Activated naive CD4-positive, alpha-beta T cell treated with anti-CD3 and anti-CD28 coated beads, Interleukin-2, amount 10 ng/mL, durations not matched to agents 7 days and 5 days (primary cell): ENCODE data around the gene ADIPOR2.

Experiments
- CTCF ChIA-PET: fragments of 350-600 bp; sonication (Branson Sonifier 250); formaldehyde crosslinking; loops from one replicate; lab custom pipeline; 2021; ENCODE audit warnings: antibody characterized with exemption; lab: Charles Lee
- DNase-seq: peaks from one replicate; pipeline ENCODE4 v3.0.0-alpha.2; 2020
- H3K27ac Mint-ChIP-seq: one replicate; pipeline ENCODE4 v1.8.0; 2021; ENCODE audit warnings: mild to moderate bottlenecking, moderate library complexity, mixed read lengths
- H3K27me3 Mint-ChIP-seq: one replicate; pipeline ENCODE4 v1.8.0; 2021; ENCODE audit warnings: mild to moderate bottlenecking, mixed read lengths
- H3K36me3 Mint-ChIP-seq: one replicate; pipeline ENCODE4 v1.8.0; 2021; ENCODE audit warnings: mixed read lengths
- H3K4me1 Mint-ChIP-seq: one replicate; pipeline ENCODE4 v1.8.0; 2021; ENCODE audit warnings: mixed read lengths
- H3K4me3 Mint-ChIP-seq: one replicate; pipeline ENCODE4 v1.8.0; 2021; ENCODE audit warnings: mild to moderate bottlenecking, moderate library complexity, mixed read lengths
- H3K9me3 Mint-ChIP-seq: one replicate; pipeline ENCODE4 v1.8.0; 2021; ENCODE audit warnings: mixed read lengths

ADIPOR2 gene

DNA sequence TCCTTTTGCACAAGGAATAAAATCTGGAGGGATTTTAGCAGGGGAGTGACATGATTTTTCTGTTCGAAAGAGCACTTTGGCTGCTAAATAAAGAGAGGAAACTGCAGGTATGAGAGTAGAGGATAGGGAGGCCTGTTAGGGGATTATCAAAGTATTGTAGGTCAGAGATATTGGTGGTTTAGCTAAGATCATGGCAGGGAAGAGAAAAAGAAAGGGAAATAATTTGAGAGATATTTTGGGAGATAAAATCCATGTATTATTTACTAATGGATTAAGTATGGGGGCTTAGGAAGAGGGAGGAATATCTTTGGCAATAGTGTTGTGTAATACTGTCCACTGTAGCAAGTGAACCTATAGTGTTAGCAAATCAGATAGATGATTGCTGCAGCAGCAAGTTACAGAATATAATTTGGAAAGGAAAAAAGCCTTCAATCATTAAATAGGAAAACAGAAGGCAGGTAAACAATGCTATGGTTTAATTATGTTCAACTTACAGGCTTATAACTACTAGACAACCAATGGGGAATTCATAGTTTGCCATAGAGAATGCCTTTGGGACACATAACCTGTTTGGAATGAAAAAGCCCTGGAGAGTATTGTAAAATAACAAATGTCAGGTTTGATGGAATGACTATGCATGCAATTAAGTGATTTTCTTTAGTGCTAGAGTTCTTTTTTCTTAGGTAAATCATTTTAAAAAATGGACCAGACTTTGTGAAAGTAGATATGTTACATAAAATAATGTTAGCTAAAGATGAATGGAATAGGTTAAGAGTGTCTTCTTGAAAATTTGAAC, 50.5 kb downstream of the ADIPOR2 start:
- DNase-seq: no peak
- peaks cover 5% of the 10 kb centered on the region for H3K9me3 Mint-ChIP-seq
- H3K27me3 Mint-ChIP-seq: no peaks in the 10 kb centered on the region
- H3K36me3 Mint-ChIP-seq: peaks cover 26% of the 10 kb centered on the region
- H3K4me1 Mint-ChIP-seq: no peaks in the 10 kb centered on the region
- CTCF ChIA-PET: no interaction called here
- no peak overlapping the region for H3K27ac Mint-ChIP-seq
- no peak overlapping the region for H3K4me3 Mint-ChIP-seq

DNA sequence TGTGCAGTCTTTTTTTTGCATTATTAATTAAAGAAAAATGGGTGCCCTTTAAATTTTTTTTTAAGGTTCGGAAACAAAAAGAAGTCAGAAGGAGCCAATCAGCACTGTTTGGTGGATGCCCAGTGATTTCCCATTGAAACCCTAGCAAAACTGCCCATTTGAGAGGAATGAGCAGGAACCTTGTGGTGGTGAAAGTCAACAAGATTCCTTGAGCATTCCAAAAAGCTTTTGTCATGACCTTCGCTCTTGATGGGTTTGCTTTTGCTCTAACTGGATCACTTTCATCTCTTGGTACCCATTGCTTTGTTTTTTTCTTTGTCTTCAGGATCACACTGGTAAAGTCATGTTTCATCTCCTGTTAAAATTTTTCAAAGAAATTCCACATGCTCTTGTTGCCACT, 54.1 kb downstream of the ADIPOR2 start:
- H3K27ac Mint-ChIP-seq: no peak overlapping the region
- no peaks in the 10 kb centered on the region for H3K4me1 Mint-ChIP-seq
- CTCF ChIA-PET: no interaction called here
- no peak overlapping the region for H3K4me3 Mint-ChIP-seq
- no peaks in the 10 kb centered on the region for H3K27me3 Mint-ChIP-seq
- peaks cover 45% of the 10 kb centered on the region for H3K36me3 Mint-ChIP-seq
- DNase-seq: no peak
- H3K9me3 Mint-ChIP-seq: peaks cover 24% of the 10 kb centered on the region

- CTCF ChIA-PET: no interaction called here
- H3K27ac Mint-ChIP-seq: no peak overlapping the region
Measured at GRCh38 chr12:1747609-1748008, 56.7 kb downstream of the ADIPOR2 start.

DNA sequence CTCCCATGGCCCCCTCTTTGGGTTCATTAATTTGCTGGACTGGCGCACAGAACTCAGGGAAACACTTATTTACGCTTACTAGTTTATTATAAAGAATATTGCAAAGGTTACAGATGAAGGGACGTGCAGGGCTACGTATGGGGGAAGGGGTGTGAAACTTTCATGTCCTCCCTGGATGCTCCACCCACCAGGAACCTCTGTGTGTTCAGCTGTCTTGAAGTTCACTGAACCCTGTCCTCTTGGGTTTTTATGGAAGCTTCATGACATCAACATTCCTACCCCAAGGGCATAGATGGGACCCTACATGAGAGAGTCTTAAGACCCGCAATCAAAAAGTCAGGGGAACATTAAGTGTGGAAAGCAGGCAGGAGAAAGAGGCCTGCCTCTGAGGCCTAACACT, 58.1 kb downstream of the ADIPOR2 start:
- peaks cover 44% of the 10 kb centered on the region for H3K36me3 Mint-ChIP-seq
- H3K9me3 Mint-ChIP-seq: peaks cover 24% of the 10 kb centered on the region
- no peak for DNase-seq
- no peaks in the 10 kb centered on the region for H3K4me1 Mint-ChIP-seq
- H3K27me3 Mint-ChIP-seq: no peaks in the 10 kb centered on the region
- CTCF ChIA-PET: no interaction called here
- no peak overlapping the region for H3K27ac Mint-ChIP-seq
- no peak overlapping the region for H3K4me3 Mint-ChIP-seq

More at GRCh38 chr12:1747609-1748008, 56.7 kb downstream of the ADIPOR2 start:
- no peak overlapping the region for H3K4me3 Mint-ChIP-seq
- DNase-seq: no peak
- H3K9me3 Mint-ChIP-seq: peaks cover 24% of the 10 kb centered on the region
- no peaks in the 10 kb centered on the region for H3K27me3 Mint-ChIP-seq
- H3K4me1 Mint-ChIP-seq: no peaks in the 10 kb centered on the region
- peaks cover 45% of the 10 kb centered on the region for H3K36me3 Mint-ChIP-seq

GRCh38 chr12:1750300-1750699, 59.4 kb downstream of the ADIPOR2 start:
- CTCF ChIA-PET: no interaction called here
- Mint-ChIP-seq H3K36me3 (peaks cover 46% of the 10 kb centered on the region), H3K4me1 (no peaks in the 10 kb centered on the region), H3K27me3 (no peaks in the 10 kb centered on the region), H3K4me3 (no peak overlapping the region), H3K9me3 (peaks cover 23% of the 10 kb centered on the region), H3K27ac (no peak overlapping the region)
- no peak for DNase-seq

DNA sequence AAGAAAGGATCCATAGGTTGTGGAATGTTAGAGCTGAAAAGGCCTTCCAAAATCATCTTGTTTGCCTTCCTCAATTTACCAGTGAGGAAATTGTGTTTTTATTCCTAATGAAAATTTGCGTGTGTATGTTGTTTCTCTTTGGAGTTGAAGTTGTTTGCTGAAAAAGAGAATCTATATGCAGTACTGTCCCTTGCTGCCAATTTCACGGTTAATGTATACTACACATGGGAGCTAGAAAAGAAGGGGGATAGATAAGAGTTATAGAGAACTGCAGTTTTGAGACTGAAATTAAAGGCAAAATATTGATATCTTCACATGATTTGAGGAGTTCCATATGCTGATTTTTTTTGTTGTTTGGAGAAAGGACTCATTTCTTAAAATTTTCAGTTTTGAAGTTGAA, 67.5 kb downstream of the ADIPOR2 start:
- H3K27ac Mint-ChIP-seq: no peak overlapping the region
- H3K9me3 Mint-ChIP-seq: no peaks in the 10 kb centered on the region
- DNase-seq: no peak
- no peaks in the 10 kb centered on the region for H3K27me3 Mint-ChIP-seq
- H3K4me1 Mint-ChIP-seq: no peaks in the 10 kb centered on the region
- H3K4me3 Mint-ChIP-seq: no peak overlapping the region
- CTCF ChIA-PET: no interaction called here
- H3K36me3 Mint-ChIP-seq: peaks cover 39% of the 10 kb centered on the region

DNA sequence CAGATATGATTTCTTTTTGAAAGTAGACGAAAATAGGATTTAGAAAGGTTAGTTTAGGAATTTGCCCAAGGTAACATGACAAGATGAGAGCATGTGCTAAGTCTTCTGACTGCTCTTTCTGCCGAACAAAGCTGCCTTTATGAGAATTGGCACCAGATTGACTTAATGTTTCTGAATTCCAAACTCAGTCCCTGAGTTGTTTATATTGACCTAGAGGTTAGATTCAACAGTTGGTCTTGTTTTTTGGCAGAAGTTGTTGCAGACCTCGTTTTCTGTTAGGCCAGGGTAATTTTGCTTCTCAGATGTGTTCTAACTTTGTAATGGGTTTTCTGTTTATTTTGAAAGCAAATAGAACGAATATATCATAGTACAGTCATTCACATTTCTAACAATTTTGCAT, 68.0 kb downstream of the ADIPOR2 start:
- Mint-ChIP-seq H3K4me1 (no peaks in the 10 kb centered on the region), H3K27me3 (no peaks in the 10 kb centered on the region), H3K4me3 (no peak overlapping the region), H3K27ac (no peak overlapping the region), H3K36me3 (peaks cover 39% of the 10 kb centered on the region), H3K9me3 (no peaks in the 10 kb centered on the region)
- CTCF ChIA-PET: no interaction called here
- DNase-seq: no peak

GRCh38 chr12:1760566-1761382, 69.9 kb downstream of the ADIPOR2 start:
- Mint-ChIP-seq H3K27me3 (no peaks in the 10 kb centered on the region), H3K4me3 (no peak overlapping the region), H3K27ac (no peak overlapping the region), H3K9me3 (no peaks in the 10 kb centered on the region), H3K4me1 (no peaks in the 10 kb centered on the region), H3K36me3 (peaks cover 31% of the 10 kb centered on the region)
- DNase-seq: no peak
- CTCF ChIA-PET: interaction anchor here (0.8 to 1.3 kb wide), 2 partner anchors 9 to 30 kb away, joined by 3 read pairs; no protein-coding TSS in a partner anchor

- H3K36me3 Mint-ChIP-seq: peaks cover 27% of the 10 kb centered on the region
- DNase-seq: no peak
- H3K4me3 Mint-ChIP-seq: no peak overlapping the region
- no peak overlapping the region for H3K27ac Mint-ChIP-seq
- no peaks in the 10 kb centered on the region for H3K27me3 Mint-ChIP-seq
- CTCF ChIA-PET: interaction anchor here (0.8 to 1.3 kb wide), 2 partner anchors 8 to 29 kb away, joined by 3 read pairs; no protein-coding TSS in a partner anchor
- H3K9me3 Mint-ChIP-seq: no peaks in the 10 kb centered on the region
- H3K4me1 Mint-ChIP-seq: no peaks in the 10 kb centered on the region
Measured at GRCh38 chr12:1761857-1762256, 71.0 kb downstream of the ADIPOR2 start.

DNA sequence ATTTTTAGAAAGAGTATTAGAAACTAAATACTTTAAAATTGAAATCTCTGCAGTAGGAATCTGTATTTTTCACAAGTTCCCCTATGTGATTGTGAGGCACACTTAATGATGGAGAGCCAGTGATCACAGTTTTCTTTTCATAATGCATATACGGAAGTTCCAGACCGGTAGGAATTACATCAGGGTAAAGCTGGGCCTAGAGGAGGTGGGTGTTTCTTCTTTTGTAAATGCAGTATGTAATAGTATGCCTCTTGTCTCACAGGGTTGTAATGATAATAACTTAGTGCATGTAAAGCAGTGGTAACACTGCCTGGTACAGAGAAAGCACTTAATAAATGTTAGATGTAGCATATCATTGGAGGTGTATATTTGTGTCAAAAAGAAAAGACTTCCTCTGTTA, 72.3 kb downstream of the ADIPOR2 start:
- Mint-ChIP-seq H3K4me1 (no peaks in the 10 kb centered on the region), H3K36me3 (peaks cover 17% of the 10 kb centered on the region), H3K9me3 (no peaks in the 10 kb centered on the region), H3K4me3 (no peak overlapping the region), H3K27ac (no peak overlapping the region), H3K27me3 (no peaks in the 10 kb centered on the region)
- DNase-seq: no peak
- CTCF ChIA-PET: no interaction called here

GRCh38 chr12:1766110-1766509, 75.2 kb downstream of the ADIPOR2 start:
- peaks cover 10% of the 10 kb centered on the region for H3K36me3 Mint-ChIP-seq
- CTCF ChIA-PET: no interaction called here
- H3K4me1 Mint-ChIP-seq: no peaks in the 10 kb centered on the region
- no peak for DNase-seq
- no peaks in the 10 kb centered on the region for H3K9me3 Mint-ChIP-seq
- no peak overlapping the region for H3K4me3 Mint-ChIP-seq
- H3K27me3 Mint-ChIP-seq: no peaks in the 10 kb centered on the region
- no peak overlapping the region for H3K27ac Mint-ChIP-seq

- CTCF ChIA-PET: interaction anchor here (1.5 kb wide), 1 partner anchor 24 kb away, joined by 3 read pairs; no protein-coding TSS in a partner anchor
- no peak overlapping the region for H3K4me3 Mint-ChIP-seq
- H3K9me3 Mint-ChIP-seq: no peaks in the 10 kb centered on the region
- H3K27me3 Mint-ChIP-seq: no peaks in the 10 kb centered on the region
- no peaks in the 10 kb centered on the region for H3K4me1 Mint-ChIP-seq
- peaks cover 5% of the 10 kb centered on the region for H3K36me3 Mint-ChIP-seq
- H3K27ac Mint-ChIP-seq: no peak overlapping the region
- DNase-seq: no peak
Measured at GRCh38 chr12:1767407-1768090, 76.7 kb downstream of the ADIPOR2 start.

DNA sequence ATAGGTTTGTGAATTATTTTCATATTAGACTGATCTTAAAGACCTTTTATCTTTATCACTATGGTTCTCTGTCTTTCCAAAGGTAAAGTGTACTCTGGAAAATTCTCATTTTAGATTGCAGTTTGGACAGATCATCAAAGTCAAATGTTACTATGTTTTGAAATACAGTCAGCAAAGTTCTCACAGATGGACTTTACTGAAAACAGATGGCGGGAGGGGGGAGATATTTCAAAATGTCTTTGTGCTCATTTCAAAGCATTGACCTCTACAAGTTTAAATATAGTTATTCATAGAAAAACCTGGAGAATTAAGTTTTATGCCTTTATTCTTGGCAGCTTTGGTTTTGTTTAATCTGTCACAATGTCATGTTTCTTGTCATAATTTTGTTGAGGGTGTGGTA, 77.7 kb downstream of the ADIPOR2 start:
- CTCF ChIA-PET: interaction anchor here (1.5 kb wide), 1 partner anchor 23 kb away, joined by 3 read pairs; no protein-coding TSS in a partner anchor
- peaks cover 10% of the 10 kb centered on the region for H3K36me3 Mint-ChIP-seq
- no peak overlapping the region for H3K27ac Mint-ChIP-seq
- no peaks in the 10 kb centered on the region for H3K4me1 Mint-ChIP-seq
- DNase-seq: no peak
- H3K4me3 Mint-ChIP-seq: no peak overlapping the region
- no peaks in the 10 kb centered on the region for H3K9me3 Mint-ChIP-seq
- H3K27me3 Mint-ChIP-seq: no peaks in the 10 kb centered on the region
